Measurements from ENCODE around the gene NME9.

Gene NME9

GRCh38 chr3:138334608-138335007 lies 5.0 kb upstream of the NME9 start:
- no peak for DNase-seq (ENCODE audit: low read depth, low spot score)

- DNase-seq (ENCODE audit: low read depth, low spot score) = no peak
Observed at GRCh38 chr3:138332472-138333073, 2.9 kb upstream of the NME9 start.

- no peak for DNase-seq (ENCODE audit: low read depth, low spot score)
Observed at GRCh38 chr3:138331143-138331894, 1.7 kb upstream of the NME9 start.

- DNase-seq (ENCODE audit: low read depth, low spot score) = no peak
Observed at GRCh38 chr3:138329984-138330293, 288 bp upstream of the NME9 start.

- DNase-seq (ENCODE audit: low read depth, low spot score) = no peak
Observed at GRCh38 chr3:138328341-138328740, 1.3 kb downstream of the NME9 start.

GRCh38 chr3:138327831-138328230 lies 1.8 kb downstream of the NME9 start:
- no peak for DNase-seq (ENCODE audit: low read depth, low spot score)

- no peak for DNase-seq (ENCODE audit: low read depth, low spot score)
Observed at GRCh38 chr3:138326866-138327595, 2.6 kb downstream of the NME9 start.

- DNase-seq (ENCODE audit: low read depth, low spot score) = no peak
Observed at GRCh38 chr3:138325990-138326389, 3.7 kb downstream of the NME9 start.

- no peak for DNase-seq (ENCODE audit: low read depth, low spot score)
Observed at GRCh38 chr3:138323971-138324370, 5.7 kb downstream of the NME9 start.

- no peak for DNase-seq (ENCODE audit: low read depth, low spot score)
Observed at GRCh38 chr3:138317687-138318086, 12.0 kb downstream of the NME9 start.

GRCh38 chr3:138314751-138315150 lies 14.9 kb downstream of the NME9 start:
- DNase-seq (ENCODE audit: low read depth, low spot score) = no peak

- no peak for DNase-seq (ENCODE audit: low read depth, low spot score)
Observed at GRCh38 chr3:138310494-138310893, 19.2 kb downstream of the NME9 start.

- DNase-seq (ENCODE audit: low read depth, low spot score) = no peak
Observed at GRCh38 chr3:138308783-138309182, 20.9 kb downstream of the NME9 start.

GRCh38 chr3:138307899-138308298 lies 21.8 kb downstream of the NME9 start:
- DNase-seq (ENCODE audit: low read depth, low spot score) = no peak

GRCh38 chr3:138303474-138303873 lies 26.2 kb downstream of the NME9 start:
- DNase-seq (ENCODE audit: low read depth, low spot score) = no peak

- no peak for DNase-seq (ENCODE audit: low read depth, low spot score)
Observed at GRCh38 chr3:138300647-138301046, 29.0 kb downstream of the NME9 start.

- DNase-seq (ENCODE audit: low read depth, low spot score) = no peak
Observed at GRCh38 chr3:138297876-138298275, 31.8 kb downstream of the NME9 start.

- no peak for DNase-seq (ENCODE audit: low read depth, low spot score)
Observed at GRCh38 chr3:138297059-138297607, 32.5 kb downstream of the NME9 start.

GRCh38 chr3:138296639-138297038 lies 33.0 kb downstream of the NME9 start:
- no peak for DNase-seq (ENCODE audit: low read depth, low spot score)

GRCh38 chr3:138289701-138290100 lies 40.0 kb downstream of the NME9 start:
- DNase-seq (ENCODE audit: low read depth, low spot score) = no peak

GRCh38 chr3:138289260-138289659 lies 40.4 kb downstream of the NME9 start:
- no peak for DNase-seq (ENCODE audit: low read depth, low spot score)

- no peak for DNase-seq (ENCODE audit: low read depth, low spot score)
Observed at GRCh38 chr3:138284957-138285477, 44.6 kb downstream of the NME9 start.
